ENCODE measurements around the gene PDS5A. TPM values are rescaled to one million over a fixed set of nuclear protein-coding genes. Genes with fewer than 3 reads are reported as not detected.
"Not testable (repeated sequence)": the region's sequence is repeated elsewhere in the genome, so short reads cannot be mapped to it uniquely, and the experiment has no call there.

Gene PDS5A
- total RNA-seq, 1 experiment from 2014 or later, result 78.8 TPM

DNA sequence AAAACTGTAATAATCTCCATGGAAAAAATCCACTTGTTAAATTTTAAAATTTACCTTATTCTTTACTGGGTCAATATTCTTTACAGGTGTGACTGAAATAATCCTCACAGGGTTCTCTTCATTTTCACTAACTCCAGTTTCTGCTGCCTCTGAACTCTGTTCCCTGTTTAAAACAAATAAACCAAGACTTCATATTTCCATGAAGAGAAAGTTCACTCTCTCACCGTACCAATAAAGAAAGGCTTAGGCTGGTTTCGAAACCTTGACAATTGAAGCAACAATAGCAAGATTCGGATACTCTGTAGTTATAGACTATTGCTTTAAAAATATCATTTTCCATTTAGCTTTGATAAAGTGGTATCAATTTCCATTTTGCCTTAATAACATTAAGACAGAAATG lies 135.8 kb downstream of the PDS5A start:
- H3K36me3 ChIP-seq (ENCODE audit: control insufficient read depth, insufficient read depth, low read length), result peaks cover 4% of the 10 kb centered on the region; the same call in 1 of the 2 replicates
- no peak overlapping the region for H3K27ac Mint-ChIP-seq (ENCODE audit: unreplicated experiment)
- peaks cover 79% of the 10 kb centered on the region for H3K36me3 Mint-ChIP-seq (ENCODE audit: insufficient read depth, unreplicated experiment)
- no peaks in the 10 kb centered on the region for H3K9me3 ChIP-seq
- TF ChIP-seq, protein P1, sequence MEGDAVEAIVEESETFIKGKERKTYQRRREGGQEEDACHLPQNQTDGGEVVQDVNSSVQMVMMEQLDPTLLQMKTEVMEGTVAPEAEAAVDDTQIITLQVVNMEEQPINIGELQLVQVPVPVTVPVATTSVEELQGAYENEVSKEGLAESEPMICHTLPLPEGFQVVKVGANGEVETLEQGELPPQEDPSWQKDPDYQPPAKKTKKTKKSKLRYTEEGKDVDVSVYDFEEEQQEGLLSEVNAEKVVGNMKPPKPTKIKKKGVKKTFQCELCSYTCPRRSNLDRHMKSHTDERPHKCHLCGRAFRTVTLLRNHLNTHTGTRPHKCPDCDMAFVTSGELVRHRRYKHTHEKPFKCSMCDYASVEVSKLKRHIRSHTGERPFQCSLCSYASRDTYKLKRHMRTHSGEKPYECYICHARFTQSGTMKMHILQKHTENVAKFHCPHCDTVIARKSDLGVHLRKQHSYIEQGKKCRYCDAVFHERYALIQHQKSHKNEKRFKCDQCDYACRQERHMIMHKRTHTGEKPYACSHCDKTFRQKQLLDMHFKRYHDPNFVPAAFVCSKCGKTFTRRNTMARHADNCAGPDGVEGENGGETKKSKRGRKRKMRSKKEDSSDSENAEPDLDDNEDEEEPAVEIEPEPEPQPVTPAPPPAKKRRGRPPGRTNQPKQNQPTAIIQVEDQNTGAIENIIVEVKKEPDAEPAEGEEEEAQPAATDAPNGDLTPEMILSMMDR (IDR thresholded peaks at IDR 0.05; ENCODE audit: insufficient read depth in 1 of 2, low read depth in 1 of 2, low read length in 1 of 2, severe bottlenecking in 1 of 2, unreplicated experiment in 1 of 2), result no peak
- no peak overlapping the region for H3K4me3 ChIP-seq (ENCODE audit: low read depth, low read length)
- H3K9me3 Mint-ChIP-seq (ENCODE audit: unreplicated experiment), result no peaks in the 10 kb centered on the region
- ChIA-PET POLR2A (no interaction called here), CTCF (interaction anchor here (0.7 kb wide), 1 partner anchor 141 kb away, joined by 5 read pairs; no protein-coding TSS in a partner anchor)
- no peak overlapping the region for H3K4me3 Mint-ChIP-seq (ENCODE audit: unreplicated experiment)
- intact Hi-C loops (cut with micrococcal nuclease; ENCODE audit: unreplicated experiment), result no loop called here
- DNase-seq, result no peak
- BruUV-seq (replicated peaks), result no TSS peak
- no peaks in the 10 kb centered on the region for H3K27me3 Mint-ChIP-seq (ENCODE audit: insufficient read depth, unreplicated experiment)
- peaks cover 3% of the 10 kb centered on the region; the same call in 1 of the 2 replicates for H3K4me1 ChIP-seq
- H3K27me3 ChIP-seq (replicated peaks; ENCODE audit: control insufficient read depth, insufficient read depth, low read length), result no peaks in the 10 kb centered on the region
- H3K4me1 Mint-ChIP-seq (ENCODE audit: low read depth, unreplicated experiment), result no peaks in the 10 kb centered on the region

DNA sequence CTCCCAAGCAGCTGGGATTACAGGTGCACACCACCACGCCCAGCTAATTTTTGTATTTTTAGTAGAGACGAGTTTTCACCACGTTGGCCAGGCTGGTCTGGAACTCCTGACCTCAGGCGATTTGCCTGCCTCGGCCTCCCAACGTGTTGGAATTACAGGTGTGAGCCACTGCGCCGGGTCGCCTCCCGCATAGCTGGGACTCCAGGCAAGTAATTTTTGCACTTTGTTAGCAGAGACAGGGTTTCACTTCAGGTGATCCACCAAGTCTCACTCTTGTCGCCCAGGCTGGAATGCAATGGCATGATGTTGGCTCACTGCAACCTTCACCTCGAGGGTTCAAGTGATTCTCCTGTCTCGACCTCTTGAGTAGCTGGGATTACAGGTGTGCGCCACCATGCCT lies 137.2 kb downstream of the PDS5A start:
- H3K27me3 ChIP-seq (replicated peaks; ENCODE audit: control insufficient read depth, insufficient read depth, low read length); POLR2A ChIA-PET; H3K36me3 ChIP-seq (ENCODE audit: control insufficient read depth, insufficient read depth, low read length); DNase-seq; H3K27me3 Mint-ChIP-seq (ENCODE audit: insufficient read depth, unreplicated experiment); H3K9me3 ChIP-seq; H3K9me3 Mint-ChIP-seq (ENCODE audit: unreplicated experiment); H3K4me3 Mint-ChIP-seq (ENCODE audit: unreplicated experiment); H3K4me3 ChIP-seq (ENCODE audit: low read depth, low read length); H3K4me1 Mint-ChIP-seq (ENCODE audit: low read depth, unreplicated experiment); intact Hi-C loops (cut with micrococcal nuclease; ENCODE audit: unreplicated experiment); H3K27ac Mint-ChIP-seq (ENCODE audit: unreplicated experiment); BruUV-seq (replicated peaks); H3K4me1 ChIP-seq; CTCF ChIA-PET: not testable (repeated sequence)
- H3K36me3 Mint-ChIP-seq (ENCODE audit: insufficient read depth, unreplicated experiment), result peaks cover 84% of the 10 kb centered on the region

DNA sequence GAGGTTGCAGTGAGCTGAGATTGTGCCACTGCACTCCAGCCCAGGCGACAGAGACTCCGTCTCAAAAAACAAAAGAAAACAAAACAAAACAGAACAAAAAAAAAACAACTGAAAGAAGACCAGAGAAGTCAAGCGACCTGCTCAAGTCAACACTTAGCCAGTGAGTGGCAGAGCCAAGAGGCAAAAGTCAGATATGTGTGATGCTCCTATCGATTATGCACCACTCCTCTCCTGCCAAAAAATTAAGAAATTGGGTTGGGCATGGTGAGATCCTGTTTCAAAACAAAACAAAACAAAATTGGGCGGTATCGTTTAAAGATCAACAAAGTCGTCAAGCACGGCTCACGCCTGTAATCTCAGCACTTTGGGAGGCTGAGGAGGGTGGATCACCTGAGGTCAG lies 137.7 kb downstream of the PDS5A start:
- Histone ChIP-seq H3K27me3 (replicated peaks; ENCODE audit: control insufficient read depth, insufficient read depth, low read length) (no peaks in the 10 kb centered on the region), H3K36me3 (ENCODE audit: control insufficient read depth, insufficient read depth, low read length) (peaks cover 4% of the 10 kb centered on the region; the same call in 1 of the 2 replicates), H3K9me3 (no peaks in the 10 kb centered on the region), H3K4me3 (ENCODE audit: low read depth, low read length) (no peak overlapping the region), H3K4me1 (no peaks in the 10 kb centered on the region)
- no peak for DNase-seq
- POLR2A ChIA-PET, result no interaction called here
- no peaks in the 10 kb centered on the region for H3K27me3 Mint-ChIP-seq (ENCODE audit: insufficient read depth, unreplicated experiment)
- H3K4me3 Mint-ChIP-seq (ENCODE audit: unreplicated experiment), result no peak overlapping the region
- intact Hi-C loops (cut with micrococcal nuclease; ENCODE audit: unreplicated experiment), result no loop called here
- CTCF ChIA-PET, result no interaction called here
- no peaks in the 10 kb centered on the region for H3K9me3 Mint-ChIP-seq (ENCODE audit: unreplicated experiment)
- TF ChIP-seq, protein P1 (IDR thresholded peaks at IDR 0.05; ENCODE audit: insufficient read depth in 1 of 2, low read depth in 1 of 2, low read length in 1 of 2, severe bottlenecking in 1 of 2, unreplicated experiment in 1 of 2), result no peak
- peaks cover 87% of the 10 kb centered on the region for H3K36me3 Mint-ChIP-seq (ENCODE audit: insufficient read depth, unreplicated experiment)
- H3K4me1 Mint-ChIP-seq (ENCODE audit: low read depth, unreplicated experiment), result no peaks in the 10 kb centered on the region
- H3K27ac Mint-ChIP-seq (ENCODE audit: unreplicated experiment), result no peak overlapping the region
- BruUV-seq (replicated peaks), result no TSS peak

DNA sequence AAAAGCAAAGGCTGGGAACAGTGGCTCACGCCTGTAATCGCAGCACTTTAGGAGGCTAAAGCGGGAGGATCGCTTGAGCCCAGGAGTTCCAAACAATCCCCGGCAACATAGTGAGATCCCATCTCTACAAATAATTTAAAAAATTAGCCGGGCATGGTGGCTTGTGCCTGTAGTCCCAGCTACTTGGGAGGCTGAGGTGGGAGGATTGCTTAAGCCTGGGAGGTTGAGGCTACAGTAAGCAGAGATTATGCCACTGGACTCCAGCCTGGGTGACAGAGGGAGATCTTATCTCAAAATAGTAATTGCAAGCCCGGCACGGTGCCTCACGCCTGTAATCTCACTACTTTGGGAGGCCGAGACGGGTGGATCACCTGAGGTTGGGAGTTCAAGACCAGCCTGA lies 139.3 kb downstream of the PDS5A start:
- not testable (repeated sequence) for H3K4me3 Mint-ChIP-seq (ENCODE audit: unreplicated experiment)
- peaks cover 92% of the 10 kb centered on the region for H3K36me3 Mint-ChIP-seq (ENCODE audit: insufficient read depth, unreplicated experiment)

More for the DNA sequence above, 139.3 kb downstream of the PDS5A start:
- CTCF ChIA-PET; H3K9me3 Mint-ChIP-seq (ENCODE audit: unreplicated experiment); H3K4me3 ChIP-seq (ENCODE audit: low read depth, low read length); H3K4me1 Mint-ChIP-seq (ENCODE audit: low read depth, unreplicated experiment); intact Hi-C loops (cut with micrococcal nuclease; ENCODE audit: unreplicated experiment); H3K27me3 ChIP-seq (replicated peaks; ENCODE audit: control insufficient read depth, insufficient read depth, low read length); DNase-seq; H3K9me3 ChIP-seq; BruUV-seq (replicated peaks); H3K4me1 ChIP-seq; H3K36me3 ChIP-seq (ENCODE audit: control insufficient read depth, insufficient read depth, low read length); POLR2A ChIA-PET; H3K27me3 Mint-ChIP-seq (ENCODE audit: insufficient read depth, unreplicated experiment); H3K27ac Mint-ChIP-seq (ENCODE audit: unreplicated experiment): not testable (repeated sequence)
